HCT116 (cell line): ENCODE measurements around the gene DAGLB.

Experiments
- CEBPB ChIP-seq: IDR thresholded peaks from 2 replicates; pipeline ENCODE4 v1.6.1; 2012; ENCODE audit warnings: low read depth
- EZH2 ChIP-seq: fragments of 200-600 bp; sonication (generic); IDR thresholded peaks from 2 replicates; pipeline ENCODE4 v1.6.1; 2017; ENCODE audit warnings: antibody characterized with exemption, mixed run types
- EZH2phosphoT487 ChIP-seq: fragments of 200-600 bp; IDR thresholded peaks from 2 replicates; pipeline ENCODE4 v1.6.1; 2018; ENCODE audit warnings: antibody characterized with exemption, borderline replicate concordance
- JUND ChIP-seq: IDR thresholded peaks from 2 replicates; pipeline ENCODE4 v1.6.1; 2012
- MAX ChIP-seq: IDR thresholded peaks from 2 replicates; pipeline ENCODE4 v1.6.1; 2012
- POLR2A ChIP-seq: IDR thresholded peaks from 2 replicates; pipeline ENCODE4 v1.7.0; 2011; ENCODE audit warnings: borderline replicate concordance; ENCODE audit not compliant: insufficient read depth, insufficient read length; ENCODE audit errors: extremely low read depth
- POLR2AphosphoS5 ChIP-seq: IDR thresholded peaks from 2 replicates; pipeline ENCODE4 v1.6.1; 2011; ENCODE audit warnings: mild to moderate bottlenecking, low read depth, low read length, moderate library complexity
- SIN3A ChIP-seq: IDR thresholded peaks from 2 replicates; pipeline ENCODE4 v1.6.1; 2012; ENCODE audit warnings: low read depth
- ZBTB33 ChIP-seq: IDR thresholded peaks from 2 replicates; pipeline ENCODE4 v1.6.1; 2011; ENCODE audit warnings: mild to moderate bottlenecking, low read length, moderate library complexity; ENCODE audit not compliant: insufficient replicate concordance; ENCODE audit errors: extremely low read depth
- TF ChIP-seq, protein P1 (sequence below), 3 experiments: fragments of 200-600 bp in 1 of 3; sonication (generic) in 1 of 3; IDR thresholded peaks in 2 of 3; conservative IDR thresholded peaks in 1 of 3; 2 replicates each; pipeline ENCODE4 v1.5.1; 2012 to 2017; ENCODE audit warnings: low read depth in 2 of 3, low read length in 2 of 3, antibody characterized with exemption in 1 of 3, borderline replicate concordance in 1 of 3, control low read depth in 1 of 3, mild to moderate bottlenecking in 1 of 3, mixed read lengths in 1 of 3, mixed run types in 1 of 3, moderate library complexity in 1 of 3; ENCODE audit not compliant: insufficient read depth in 1 of 3

GRCh38 chr7:6453734-6454133 lies 6.0 kb upstream of the DAGLB start:
- TF ChIP-seq SIN3A (no peak), POLR2A (no peak), POLR2AphosphoS5 (no peak), CEBPB (no peak), MAX (no peak), ZBTB33 (no peak), EZH2 (no peak), JUND (no peak), EZH2phosphoT487 (no peak)
- TF ChIP-seq, protein P1, sequence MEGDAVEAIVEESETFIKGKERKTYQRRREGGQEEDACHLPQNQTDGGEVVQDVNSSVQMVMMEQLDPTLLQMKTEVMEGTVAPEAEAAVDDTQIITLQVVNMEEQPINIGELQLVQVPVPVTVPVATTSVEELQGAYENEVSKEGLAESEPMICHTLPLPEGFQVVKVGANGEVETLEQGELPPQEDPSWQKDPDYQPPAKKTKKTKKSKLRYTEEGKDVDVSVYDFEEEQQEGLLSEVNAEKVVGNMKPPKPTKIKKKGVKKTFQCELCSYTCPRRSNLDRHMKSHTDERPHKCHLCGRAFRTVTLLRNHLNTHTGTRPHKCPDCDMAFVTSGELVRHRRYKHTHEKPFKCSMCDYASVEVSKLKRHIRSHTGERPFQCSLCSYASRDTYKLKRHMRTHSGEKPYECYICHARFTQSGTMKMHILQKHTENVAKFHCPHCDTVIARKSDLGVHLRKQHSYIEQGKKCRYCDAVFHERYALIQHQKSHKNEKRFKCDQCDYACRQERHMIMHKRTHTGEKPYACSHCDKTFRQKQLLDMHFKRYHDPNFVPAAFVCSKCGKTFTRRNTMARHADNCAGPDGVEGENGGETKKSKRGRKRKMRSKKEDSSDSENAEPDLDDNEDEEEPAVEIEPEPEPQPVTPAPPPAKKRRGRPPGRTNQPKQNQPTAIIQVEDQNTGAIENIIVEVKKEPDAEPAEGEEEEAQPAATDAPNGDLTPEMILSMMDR (IDR thresholded peaks at IDR 0.05 in 2 of 3, conservative IDR thresholded peaks at IDR 0.05 in 1 of 3; ENCODE audit: borderline replicate concordance in 1 of 3, insufficient read depth in 1 of 3, low read depth in 2 of 3, low read length in 2 of 3), result no peak
